ENCODE measurements around the gene PITPNC1. TPM values are rescaled to one million over a fixed set of nuclear protein-coding genes. Genes with fewer than 3 reads are reported as not detected.
A peak's percentile ranks its signal among the peaks of the same experiment; 100 is the strongest.

Gene PITPNC1
- total RNA-seq, 4 donors from 2014 or later, result 2.3 to 8.6 (median 4.3) TPM

GRCh38 chr17:67484261-67484660 is 107.2 kb downstream of the PITPNC1 start:
- ATAC-seq (no peak), DNase-seq (no peak)
- Histone ChIP-seq H3K9me3 (no peaks in the 10 kb centered on the region), H3K4me1 (peaks cover 0 to 14% of the 10 kb centered on the region in 2 donors), H3K4me3 (no peak overlapping the region), H3K27me3 (no peaks in the 10 kb centered on the region), H3K36me3 (no peaks in the 10 kb centered on the region), H3K27ac (no peak overlapping the region)
- intact Hi-C loops (cut with DNase I; ENCODE audit: low total_unique reads) (no loop called here), in situ Hi-C loops (cut with MboI; ENCODE audit: low sequenced_read_pairs in 4 of 4) (loop anchor here in 3 of 4 donors (10.0 to 25.0 kb wide), 3 partner anchors 99 to 203 kb away; partner anchors contain the start of gene PITPNC1 (in 1 of the 3))
- TF ChIP-seq POLR2A (IDR thresholded peaks at IDR 0.05) (no peak), CTCF (IDR thresholded peaks at IDR 0.05 in 4 of 5, conservative IDR thresholded peaks at IDR 0.05 in 1 of 5) (no peak)

DNA sequence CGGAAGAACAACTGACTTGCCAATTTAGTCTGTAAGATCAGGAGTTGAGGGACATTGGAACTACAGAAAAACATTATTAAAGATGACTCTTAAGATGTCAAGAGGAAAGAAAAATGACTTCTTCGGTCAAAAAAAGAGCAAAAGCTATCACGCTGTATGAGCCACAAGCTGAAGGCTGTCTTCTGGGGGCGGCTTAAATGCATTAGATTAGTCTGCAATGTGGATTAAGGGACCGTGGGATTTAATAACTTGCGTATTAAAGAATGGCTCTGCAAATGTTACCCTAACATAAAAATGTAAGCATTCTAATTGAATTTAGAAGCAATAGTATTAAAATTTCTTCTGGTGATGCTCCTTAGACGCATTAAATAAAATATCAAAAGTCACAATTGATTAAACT is 108.6 kb downstream of the PITPNC1 start:
- Histone ChIP-seq H3K27me3 (no peaks in the 10 kb centered on the region), H3K4me3 (no peak overlapping the region), H3K36me3 (no peaks in the 10 kb centered on the region), H3K9me3 (no peaks in the 10 kb centered on the region), H3K4me1 (peaks cover 6 to 18% of the 10 kb centered on the region in 2 donors), H3K27ac (no peak overlapping the region)
- intact Hi-C loops (cut with DNase I; ENCODE audit: low total_unique reads), result no loop called here
- DNase-seq (no peak), ATAC-seq (no peak)
- in situ Hi-C loops (cut with MboI; ENCODE audit: low sequenced_read_pairs in 4 of 4), result loop anchor here in 3 of 4 donors (10.0 to 25.0 kb wide), 3 partner anchors 101 to 202 kb away; partner anchors contain the start of gene PITPNC1 (in 1 of the 3)
- TF ChIP-seq POLR2A (IDR thresholded peaks at IDR 0.05) (no peak), CTCF (IDR thresholded peaks at IDR 0.05 in 4 of 5, conservative IDR thresholded peaks at IDR 0.05 in 1 of 5) (no peak)

- H3K4me3 ChIP-seq, result no peak overlapping the region
- no peak for ATAC-seq
- DNase-seq, result no peak
- peak overlapping the region in 3 of 4 donors; percentile 29 to 55 (median 35) for H3K27ac ChIP-seq
- no peaks in the 10 kb centered on the region for H3K27me3 ChIP-seq
- TF ChIP-seq CTCF (IDR thresholded peaks at IDR 0.05 in 4 of 5, conservative IDR thresholded peaks at IDR 0.05 in 1 of 5), result no peak
- no peak for TF ChIP-seq POLR2A (IDR thresholded peaks at IDR 0.05)
- H3K36me3 ChIP-seq, result no peaks in the 10 kb centered on the region
- intact Hi-C loops (cut with DNase I; ENCODE audit: low total_unique reads) (no loop called here), in situ Hi-C loops (cut with MboI; ENCODE audit: low sequenced_read_pairs in 4 of 4) (loop anchor here in 3 of 4 donors (10.0 to 25.0 kb wide), 3 partner anchors 103 to 200 kb away; partner anchors contain the start of gene PITPNC1 (in 1 of the 3))
- H3K9me3 ChIP-seq, result no peaks in the 10 kb centered on the region
- H3K4me1 ChIP-seq, result peaks cover 17 to 21% of the 10 kb centered on the region in 2 donors
Observed at GRCh38 chr17:67487506-67487905, 110.4 kb downstream of the PITPNC1 start.

DNA sequence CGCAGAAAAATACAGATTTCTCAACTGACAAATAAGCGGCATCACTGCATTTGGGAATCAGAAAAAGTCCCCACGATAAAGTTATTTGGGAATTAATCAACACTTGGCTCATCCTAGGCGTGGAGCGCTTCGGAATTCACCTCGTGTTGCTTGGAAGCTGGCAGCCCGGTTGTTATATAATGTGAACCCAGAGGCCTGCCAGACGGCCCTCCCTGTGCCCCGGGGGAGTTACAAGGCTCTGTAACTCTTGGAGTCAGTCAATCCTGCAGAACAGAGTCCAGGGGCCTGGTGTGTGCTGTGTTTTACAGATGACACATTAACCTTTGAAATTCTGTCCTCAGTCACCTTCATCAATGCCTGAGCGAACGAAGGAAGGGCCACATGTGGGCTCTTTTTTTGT is 111.1 kb downstream of the PITPNC1 start:
- TF ChIP-seq POLR2A (IDR thresholded peaks at IDR 0.05), result no peak
- no peak for TF ChIP-seq CTCF (IDR thresholded peaks at IDR 0.05 in 4 of 5, conservative IDR thresholded peaks at IDR 0.05 in 1 of 5)
- Histone ChIP-seq H3K27ac (peak overlapping the region in 3 of 4 donors; percentile 29 to 55 (median 35)), H3K27me3 (peaks cover 0 to 5% (median 0%) of the 10 kb centered on the region in 3 donors), H3K4me1 (peaks cover 23 to 28% of the 10 kb centered on the region in 2 donors), H3K36me3 (no peaks in the 10 kb centered on the region), H3K4me3 (no peak overlapping the region), H3K9me3 (no peaks in the 10 kb centered on the region)
- in situ Hi-C loops (cut with MboI; ENCODE audit: low sequenced_read_pairs in 4 of 4), result loop anchor here in 3 of 4 donors (10.0 to 25.0 kb wide), 3 partner anchors 103 to 199 kb away; partner anchors contain the start of gene PITPNC1 (in 1 of the 3)
- ATAC-seq (peak in 1 of 2 donors; percentile 22), DNase-seq (peak in 1 of 2 donors; percentile 56)
- intact Hi-C loops (cut with DNase I; ENCODE audit: low total_unique reads), result no loop called here

Measured in gastrocnemius medialis (tissue), 4 donors.